OCI-LY1 (cell line): Measurements from ENCODE around the gene TARS3.

Experiments used
- EZH2 ChIP-seq: fragments of 200-600 bp; sonication (generic), shearing (Covaris generic); IDR thresholded peaks from 2 replicates; pipeline ENCODE4 v1.8.0; 2017; ENCODE audit warnings: borderline replicate concordance, mixed run types, mild to moderate bottlenecking, antibody characterized with exemption, low read length, moderate library complexity, mixed read lengths
- TF ChIP-seq, protein P1 (sequence below): fragments of 200-600 bp; sonication (generic), shearing (Covaris generic); IDR thresholded peaks from 2 replicates; pipeline ENCODE4 v1.5.1; 2017; ENCODE audit warnings: mild to moderate bottlenecking, antibody characterized with exemption, low read length, moderate library complexity, mixed read lengths

- TF ChIP-seq, protein P1, sequence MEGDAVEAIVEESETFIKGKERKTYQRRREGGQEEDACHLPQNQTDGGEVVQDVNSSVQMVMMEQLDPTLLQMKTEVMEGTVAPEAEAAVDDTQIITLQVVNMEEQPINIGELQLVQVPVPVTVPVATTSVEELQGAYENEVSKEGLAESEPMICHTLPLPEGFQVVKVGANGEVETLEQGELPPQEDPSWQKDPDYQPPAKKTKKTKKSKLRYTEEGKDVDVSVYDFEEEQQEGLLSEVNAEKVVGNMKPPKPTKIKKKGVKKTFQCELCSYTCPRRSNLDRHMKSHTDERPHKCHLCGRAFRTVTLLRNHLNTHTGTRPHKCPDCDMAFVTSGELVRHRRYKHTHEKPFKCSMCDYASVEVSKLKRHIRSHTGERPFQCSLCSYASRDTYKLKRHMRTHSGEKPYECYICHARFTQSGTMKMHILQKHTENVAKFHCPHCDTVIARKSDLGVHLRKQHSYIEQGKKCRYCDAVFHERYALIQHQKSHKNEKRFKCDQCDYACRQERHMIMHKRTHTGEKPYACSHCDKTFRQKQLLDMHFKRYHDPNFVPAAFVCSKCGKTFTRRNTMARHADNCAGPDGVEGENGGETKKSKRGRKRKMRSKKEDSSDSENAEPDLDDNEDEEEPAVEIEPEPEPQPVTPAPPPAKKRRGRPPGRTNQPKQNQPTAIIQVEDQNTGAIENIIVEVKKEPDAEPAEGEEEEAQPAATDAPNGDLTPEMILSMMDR, result no peak
- TF ChIP-seq EZH2, result no peak
Observed at GRCh38 chr15:101647251-101647650, 77.0 kb downstream of the TARS3 start.
